H1 (cell line): ENCODE results near the gene ZNF799.

Experiments used
- TF ChIP-seq, protein P1 (sequence below): IDR thresholded peaks from 2 replicates; pipeline ENCODE4 v1.6.1; 2012; ENCODE audit warnings: inconsistent platforms
- TF ChIP-seq, protein P2 (sequence below), 3 experiments: IDR thresholded peaks; 1 replicate in 2 of 3; 2 replicates in 1 of 3; pipeline versions ENCODE4 v1.5.1 to v1.6.1; 2011; ENCODE audit warnings: low read length in 3 of 3, mild to moderate bottlenecking in 3 of 3, inconsistent platforms in 2 of 3, low read depth in 1 of 3, moderate library complexity in 1 of 3; ENCODE audit not compliant: insufficient read depth in 1 of 3; ENCODE audit errors: control extremely low read depth in 1 of 3

DNA sequence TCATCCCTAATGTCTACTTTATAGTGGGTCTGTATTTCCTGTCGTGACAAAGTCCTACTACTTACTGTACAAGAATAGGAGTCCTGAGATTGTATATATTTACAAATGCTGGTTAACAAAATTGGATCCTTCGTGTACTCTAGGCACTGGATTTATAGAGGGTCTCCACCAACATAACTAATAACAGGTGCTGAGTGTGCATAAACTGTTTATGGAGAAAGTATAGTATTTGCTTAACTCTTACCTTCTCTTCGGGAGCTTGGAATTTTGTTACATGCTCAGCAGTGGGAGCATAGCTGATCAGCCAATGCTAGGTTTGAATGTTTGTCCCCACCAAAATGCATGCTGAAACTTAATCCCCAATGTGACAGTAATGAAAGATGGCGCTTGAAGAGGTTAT lies 47.7 kb downstream of the ZNF799 start:
- TF ChIP-seq, protein P1, sequence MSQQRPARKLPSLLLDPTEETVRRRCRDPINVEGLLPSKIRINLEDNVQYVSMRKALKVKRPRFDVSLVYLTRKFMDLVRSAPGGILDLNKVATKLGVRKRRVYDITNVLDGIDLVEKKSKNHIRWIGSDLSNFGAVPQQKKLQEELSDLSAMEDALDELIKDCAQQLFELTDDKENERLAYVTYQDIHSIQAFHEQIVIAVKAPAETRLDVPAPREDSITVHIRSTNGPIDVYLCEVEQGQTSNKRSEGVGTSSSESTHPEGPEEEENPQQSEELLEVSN: no peak
- TF ChIP-seq, protein P2, sequence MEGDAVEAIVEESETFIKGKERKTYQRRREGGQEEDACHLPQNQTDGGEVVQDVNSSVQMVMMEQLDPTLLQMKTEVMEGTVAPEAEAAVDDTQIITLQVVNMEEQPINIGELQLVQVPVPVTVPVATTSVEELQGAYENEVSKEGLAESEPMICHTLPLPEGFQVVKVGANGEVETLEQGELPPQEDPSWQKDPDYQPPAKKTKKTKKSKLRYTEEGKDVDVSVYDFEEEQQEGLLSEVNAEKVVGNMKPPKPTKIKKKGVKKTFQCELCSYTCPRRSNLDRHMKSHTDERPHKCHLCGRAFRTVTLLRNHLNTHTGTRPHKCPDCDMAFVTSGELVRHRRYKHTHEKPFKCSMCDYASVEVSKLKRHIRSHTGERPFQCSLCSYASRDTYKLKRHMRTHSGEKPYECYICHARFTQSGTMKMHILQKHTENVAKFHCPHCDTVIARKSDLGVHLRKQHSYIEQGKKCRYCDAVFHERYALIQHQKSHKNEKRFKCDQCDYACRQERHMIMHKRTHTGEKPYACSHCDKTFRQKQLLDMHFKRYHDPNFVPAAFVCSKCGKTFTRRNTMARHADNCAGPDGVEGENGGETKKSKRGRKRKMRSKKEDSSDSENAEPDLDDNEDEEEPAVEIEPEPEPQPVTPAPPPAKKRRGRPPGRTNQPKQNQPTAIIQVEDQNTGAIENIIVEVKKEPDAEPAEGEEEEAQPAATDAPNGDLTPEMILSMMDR (IDR thresholded peaks at IDR 0.05; ENCODE audit: control extremely low read depth in 1 of 3, insufficient read depth in 1 of 3, low read depth in 1 of 3, low read length in 3 of 3): no peak
